ENCODE data around the gene RNF224. TPM values are rescaled to one million over a fixed set of nuclear protein-coding genes. Genes with fewer than 3 reads are reported as not detected.

Gene RNF224
- total RNA-seq, 3 donors from 2014 or later: not detected

DNA sequence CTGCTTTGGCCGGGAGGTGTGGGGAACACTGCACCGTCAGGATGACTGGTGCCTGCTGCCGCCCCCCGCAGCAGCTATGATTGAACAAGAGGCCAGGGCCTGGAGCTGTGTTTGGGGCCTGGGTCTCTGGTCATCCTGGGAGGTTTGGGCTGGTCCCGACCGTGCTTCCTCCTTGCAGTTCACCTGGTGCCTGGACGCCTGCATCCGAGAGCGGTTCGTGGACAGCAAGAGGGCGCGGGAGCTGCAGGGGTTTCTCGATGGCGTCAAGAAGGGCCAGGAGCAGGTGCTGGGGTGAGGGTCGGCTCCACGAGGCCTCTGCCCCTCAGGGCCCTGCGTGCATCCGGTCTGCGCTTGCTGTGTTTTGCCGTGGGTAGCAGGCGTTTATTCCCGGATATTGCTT is 36.8 kb downstream of the RNF224 start:
- TF ChIP-seq CTCF (IDR thresholded peaks at IDR 0.05): no peak
- intact Hi-C loops (cut with DNase I, micrococcal nuclease): no loop called here
- ATAC-seq (no peak), DNase-seq (peak in 1 of 3 donors; percentile 24)
- Histone ChIP-seq H3K4me3 (no peak overlapping the region), H3K36me3 (ENCODE audit: low read depth) (peaks cover 3% of the 10 kb centered on the region), H3K4me1 (ENCODE audit: low read depth) (peaks cover 15% of the 10 kb centered on the region), H3K9me3 (no peaks in the 10 kb centered on the region)

GRCh38 chr9:137265496-137266161 is 38.3 kb downstream of the RNF224 start:
- peaks cover 22% of the 10 kb centered on the region for H3K4me1 ChIP-seq (ENCODE audit: low read depth)
- no peak for TF ChIP-seq CTCF (IDR thresholded peaks at IDR 0.05)
- DNase-seq (no peak), ATAC-seq (no peak)
- intact Hi-C loops (cut with DNase I, micrococcal nuclease): no loop called here
- H3K36me3 ChIP-seq (ENCODE audit: low read depth): peaks cover 3% of the 10 kb centered on the region
- H3K9me3 ChIP-seq: no peaks in the 10 kb centered on the region
- no peak overlapping the region for H3K4me3 ChIP-seq

- H3K4me1 ChIP-seq (ENCODE audit: low read depth): peaks cover 22% of the 10 kb centered on the region
- no peak for ATAC-seq
- H3K36me3 ChIP-seq (ENCODE audit: low read depth): peaks cover 3% of the 10 kb centered on the region
Observed at GRCh38 chr9:137266162-137266527, 38.8 kb downstream of the RNF224 start.

DNA sequence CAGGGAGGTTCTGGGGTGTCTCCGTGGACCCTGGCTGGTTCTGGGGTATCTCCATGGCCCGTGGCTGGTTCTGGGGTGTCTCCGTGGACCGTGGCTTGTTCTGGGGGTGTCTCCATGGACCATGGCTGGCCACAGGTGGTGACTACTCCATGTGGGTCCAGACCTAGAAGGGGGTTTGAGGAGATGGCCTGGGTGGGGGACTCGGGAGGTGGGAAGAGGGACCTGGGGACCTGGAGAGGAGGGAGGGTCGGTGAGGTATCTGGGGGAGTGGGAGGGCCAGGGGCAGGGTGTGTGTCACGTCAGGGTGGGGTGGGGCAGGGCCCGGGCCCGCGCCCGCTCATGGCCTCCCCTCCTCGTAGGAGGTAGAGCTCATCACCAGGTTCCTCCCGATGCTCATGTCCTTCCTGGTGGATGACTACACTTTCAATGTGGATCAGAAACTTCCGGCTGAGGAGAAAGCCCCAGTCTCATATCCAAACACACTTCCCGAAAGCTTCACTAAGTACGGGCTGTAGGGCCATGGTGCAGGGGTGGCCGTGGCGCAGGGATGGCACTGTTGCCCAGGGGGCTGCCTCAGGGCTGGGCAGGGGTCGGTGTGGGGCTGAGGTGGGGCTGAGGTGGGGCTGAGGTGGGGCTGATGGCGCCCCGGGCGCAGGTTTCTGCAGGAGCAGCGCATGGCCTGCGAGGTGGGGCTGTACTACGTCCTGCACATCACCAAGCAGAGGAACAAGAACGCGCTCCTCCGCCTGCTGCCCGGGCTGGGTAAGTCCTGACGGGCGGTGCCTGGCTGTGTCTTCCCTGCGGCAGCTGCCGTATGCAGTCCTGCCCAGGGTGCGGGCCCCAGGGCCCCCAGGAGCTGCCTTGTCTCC is 39.5 kb downstream of the RNF224 start:
- intact Hi-C loops (cut with DNase I, micrococcal nuclease): no loop called here
- DNase-seq (peak in 1 of 3 donors; percentile 57), ATAC-seq (no peak)
- H3K4me3 ChIP-seq: no peak overlapping the region
- peaks cover 22% of the 10 kb centered on the region for H3K4me1 ChIP-seq (ENCODE audit: low read depth)
- H3K36me3 ChIP-seq (ENCODE audit: low read depth): peaks cover 3% of the 10 kb centered on the region
- TF ChIP-seq CTCF (IDR thresholded peaks at IDR 0.05): no peak
- H3K9me3 ChIP-seq: no peaks in the 10 kb centered on the region

More at GRCh38 chr9:137266162-137266527, 38.8 kb downstream of the RNF224 start:
- intact Hi-C loops (cut with DNase I, micrococcal nuclease): no loop called here
- H3K4me3 ChIP-seq: no peak overlapping the region
- TF ChIP-seq CTCF (IDR thresholded peaks at IDR 0.05): no peak
- peak in 1 of 3 donors; percentile 53 for DNase-seq
- H3K9me3 ChIP-seq: no peaks in the 10 kb centered on the region

DNA sequence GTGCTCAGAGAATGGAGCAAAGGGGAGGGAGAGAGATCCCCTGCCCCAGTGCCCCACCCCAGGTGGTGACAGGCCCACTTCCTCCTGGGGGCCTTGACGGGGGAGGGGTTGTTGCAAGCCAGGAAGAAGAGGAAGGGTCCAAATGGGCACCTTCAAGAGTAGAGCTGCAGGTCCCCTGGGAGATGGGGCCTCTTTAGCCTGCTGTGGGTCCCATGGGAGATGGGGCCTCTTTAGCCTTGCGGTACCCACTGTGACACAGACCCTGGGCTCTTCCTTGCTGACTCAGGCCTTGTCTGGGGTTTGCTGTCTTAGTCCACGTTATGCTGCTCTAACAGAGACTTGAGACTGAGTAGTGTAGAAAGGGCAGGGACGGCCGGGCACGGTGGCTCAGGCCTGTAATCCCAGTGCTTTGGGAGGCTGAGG is 40.6 kb downstream of the RNF224 start:
- Histone ChIP-seq H3K36me3 (ENCODE audit: low read depth) (peaks cover 3% of the 10 kb centered on the region), H3K9me3 (no peaks in the 10 kb centered on the region), H3K4me3 (no peak overlapping the region), H3K4me1 (ENCODE audit: low read depth) (peaks cover 22% of the 10 kb centered on the region)
- intact Hi-C loops (cut with DNase I, micrococcal nuclease): no loop called here
- no peak for TF ChIP-seq CTCF (IDR thresholded peaks at IDR 0.05)
- DNase-seq: peak in 1 of 3 donors; percentile 51
- ATAC-seq: no peak

Data from mucosa of descending colon (tissue), 3 donors.